Right forelimb (tissue), 1 donor: ENCODE measurements around the gene ZNF710.
"Not testable (repeated sequence)": the region's sequence is repeated elsewhere in the genome, so short reads cannot be mapped to it uniquely, and the experiment has no call there.

Source experiments
- DNase-seq: peaks from one replicate; pipeline ENCODE4 v3.0.0-alpha.2; 2018

Gene ZNF710

DNA sequence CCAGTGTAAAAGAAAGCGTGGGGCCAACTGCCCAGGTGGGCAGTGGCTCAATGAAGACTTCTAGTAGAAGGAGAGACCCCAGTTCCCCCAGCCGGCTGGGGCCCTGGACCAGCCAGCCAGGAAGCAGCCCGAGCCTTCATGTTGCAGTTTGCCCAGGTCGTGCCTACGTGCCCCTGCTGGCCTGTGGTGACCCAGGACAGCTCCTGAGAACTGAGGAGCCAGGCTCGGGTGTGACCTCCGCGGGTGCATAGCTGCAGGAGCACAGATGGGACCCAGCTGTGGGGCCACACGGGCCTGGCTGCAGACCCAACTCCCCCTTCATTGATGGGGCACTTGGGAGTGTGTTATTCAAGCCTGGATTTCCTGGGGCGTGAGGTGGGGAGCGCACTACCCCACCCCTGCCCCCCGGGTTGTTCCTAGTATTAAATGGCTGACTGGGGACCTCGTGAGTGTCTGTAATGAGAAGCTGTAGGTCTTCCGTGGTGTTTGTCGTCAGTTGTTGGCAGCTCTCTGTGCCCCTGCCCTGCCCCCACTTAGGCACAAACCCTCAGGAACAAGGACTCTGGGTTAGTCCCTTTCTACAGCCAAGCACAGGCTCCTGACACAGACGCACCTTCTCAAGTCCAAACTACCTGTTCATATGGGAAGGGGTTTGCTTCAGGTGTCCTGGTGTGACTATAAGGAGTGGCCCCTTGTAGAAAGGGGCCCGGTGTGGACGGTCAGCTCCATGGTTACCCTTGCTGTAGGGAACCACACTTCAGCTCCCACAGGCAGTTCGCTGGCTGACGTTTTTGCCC lies 62.0 kb downstream of the ZNF710 start:
- no peak for DNase-seq

DNA sequence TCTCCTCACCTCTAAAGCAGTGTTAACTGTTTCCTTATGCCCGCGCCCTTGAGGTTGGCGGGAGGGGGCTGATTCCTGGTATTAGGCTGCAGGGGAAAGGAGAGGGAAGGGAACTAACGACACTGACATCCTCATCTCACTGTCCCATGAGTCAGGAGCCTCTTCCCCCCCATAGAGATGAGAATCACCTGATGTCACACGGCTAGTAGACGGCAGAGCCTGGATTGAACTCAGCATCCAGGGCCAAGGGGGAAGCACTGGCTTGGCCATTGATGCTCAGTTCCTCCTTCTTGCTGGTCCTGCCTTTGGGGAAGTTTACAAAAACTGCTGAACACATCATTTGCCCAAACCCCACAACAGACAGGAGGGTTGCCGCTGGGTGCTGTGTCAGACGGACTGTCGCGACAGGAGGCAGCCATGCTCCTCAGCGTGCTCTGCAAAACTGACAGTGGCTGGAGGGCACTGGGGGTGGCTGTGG lies 62.7 kb downstream of the ZNF710 start:
- DNase-seq, result no peak

DNA sequence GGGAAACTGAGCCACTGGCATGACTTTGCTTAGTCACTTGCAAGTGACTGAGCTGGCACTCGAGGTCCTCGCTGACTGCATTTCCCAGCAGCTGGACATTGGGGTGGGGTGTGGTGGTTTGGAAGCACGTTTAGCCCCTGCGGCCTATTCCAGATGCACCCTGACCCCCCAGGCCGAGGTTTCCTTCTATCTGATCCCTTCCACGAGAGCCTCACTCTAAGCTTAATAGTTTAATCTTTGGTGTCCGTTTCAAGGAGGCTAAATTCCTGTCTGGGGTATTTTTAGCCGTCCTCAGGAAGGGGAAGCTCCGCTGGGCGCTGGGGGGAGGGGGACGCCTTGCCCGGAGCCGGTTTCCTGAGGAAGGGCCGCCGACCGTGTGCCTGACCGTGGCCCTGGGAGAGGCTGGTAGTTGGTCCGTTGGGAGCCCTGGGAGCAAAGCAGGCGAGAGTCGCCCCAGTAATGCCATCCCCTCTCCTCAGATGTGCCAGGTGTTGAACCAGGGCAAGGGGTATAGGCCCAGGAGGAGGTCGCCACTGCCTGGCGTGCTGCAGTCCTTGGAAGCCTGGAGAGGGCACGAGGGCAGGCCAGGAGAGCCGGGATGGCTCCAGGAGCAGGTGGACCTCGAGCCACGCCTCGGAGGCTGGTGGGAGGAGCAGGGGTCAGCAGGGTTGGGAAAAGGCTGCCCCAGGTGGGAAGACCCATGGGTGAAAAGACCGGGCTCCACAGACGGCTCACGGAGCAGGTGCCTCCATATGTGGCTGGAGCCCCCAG lies 64.0 kb downstream of the ZNF710 start:
- no peak for DNase-seq

DNA sequence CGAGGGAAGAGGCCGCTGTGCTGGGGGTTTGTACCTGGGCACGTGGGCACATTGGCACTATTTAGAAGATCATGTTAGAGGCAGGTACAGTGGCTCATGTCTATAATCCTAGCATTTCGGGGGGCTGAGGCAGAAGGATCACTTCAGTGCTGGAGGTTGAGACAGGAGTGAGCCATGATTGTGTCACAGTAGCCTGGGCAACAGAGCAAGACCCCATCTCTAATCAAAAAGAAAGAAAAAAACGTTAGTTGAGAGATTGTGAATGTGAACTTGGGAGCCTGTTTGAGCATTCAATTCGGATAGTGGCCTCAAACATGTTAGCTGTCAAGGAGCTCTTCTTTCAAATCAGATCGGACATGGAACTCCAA lies 64.5 kb downstream of the ZNF710 start:
- DNase-seq, result no peak

DNA sequence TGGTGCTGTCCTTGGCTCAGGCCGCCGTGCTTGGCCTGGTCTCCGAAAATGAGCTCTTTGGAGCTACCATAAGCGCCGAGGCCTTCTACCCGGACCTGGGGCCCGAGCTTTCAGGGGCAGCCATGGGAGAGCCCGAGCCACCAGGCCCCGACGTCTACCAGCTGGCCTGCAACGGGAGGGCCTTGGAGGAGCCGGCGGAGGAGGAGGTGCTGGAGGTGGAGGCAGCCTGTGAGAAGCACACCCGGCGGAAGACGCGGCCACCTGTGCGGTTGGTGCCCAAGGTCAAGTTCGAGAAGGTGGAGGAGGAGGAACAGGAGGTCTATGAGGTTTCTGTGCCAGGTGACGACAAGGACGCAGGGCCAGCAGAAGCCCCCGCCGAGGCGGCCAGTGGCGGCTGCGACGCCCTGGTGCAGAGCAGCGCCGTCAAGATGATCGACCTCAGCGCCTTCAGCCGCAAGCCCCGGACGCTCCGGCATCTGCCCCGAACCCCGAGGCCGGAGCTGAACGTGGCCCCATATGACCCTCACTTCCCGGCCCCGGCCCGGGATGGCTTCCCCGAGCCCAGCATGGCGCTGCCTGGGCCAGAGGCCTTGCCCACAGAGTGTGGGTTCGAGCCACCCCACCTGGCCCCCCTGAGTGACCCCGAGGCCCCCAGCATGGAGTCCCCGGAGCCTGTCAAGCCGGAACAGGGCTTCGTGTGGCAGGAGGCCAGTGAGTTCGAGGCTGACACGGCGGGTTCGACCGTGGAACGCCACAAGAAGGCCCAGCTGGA lies 66.2 kb downstream of the ZNF710 start:
- DNase-seq, result no peak

DNA sequence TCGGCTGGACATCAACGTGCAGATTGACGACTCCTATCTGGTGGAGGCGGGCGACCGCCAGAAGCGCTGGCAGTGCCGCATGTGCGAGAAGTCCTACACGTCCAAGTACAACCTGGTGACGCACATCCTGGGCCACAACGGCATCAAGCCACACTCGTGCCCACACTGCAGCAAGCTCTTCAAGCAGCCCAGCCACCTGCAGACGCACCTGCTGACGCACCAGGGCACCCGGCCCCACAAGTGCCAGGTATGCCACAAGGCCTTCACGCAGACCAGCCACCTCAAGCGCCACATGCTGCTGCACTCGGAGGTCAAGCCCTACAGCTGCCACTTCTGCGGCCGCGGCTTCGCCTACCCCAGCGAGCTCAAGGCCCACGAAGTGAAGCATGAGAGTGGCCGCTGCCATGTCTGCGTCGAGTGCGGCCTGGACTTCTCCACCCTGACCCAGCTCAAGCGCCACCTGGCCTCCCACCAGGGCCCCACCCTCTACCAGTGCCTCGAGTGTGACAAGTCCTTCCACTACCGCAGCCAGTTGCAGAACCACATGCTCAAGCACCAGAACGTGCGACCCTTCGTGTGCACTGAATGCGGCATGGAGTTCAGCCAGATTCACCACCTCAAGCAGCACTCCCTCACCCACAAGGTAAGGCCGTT lies 67.0 kb downstream of the ZNF710 start:
- DNase-seq, result no peak

DNA sequence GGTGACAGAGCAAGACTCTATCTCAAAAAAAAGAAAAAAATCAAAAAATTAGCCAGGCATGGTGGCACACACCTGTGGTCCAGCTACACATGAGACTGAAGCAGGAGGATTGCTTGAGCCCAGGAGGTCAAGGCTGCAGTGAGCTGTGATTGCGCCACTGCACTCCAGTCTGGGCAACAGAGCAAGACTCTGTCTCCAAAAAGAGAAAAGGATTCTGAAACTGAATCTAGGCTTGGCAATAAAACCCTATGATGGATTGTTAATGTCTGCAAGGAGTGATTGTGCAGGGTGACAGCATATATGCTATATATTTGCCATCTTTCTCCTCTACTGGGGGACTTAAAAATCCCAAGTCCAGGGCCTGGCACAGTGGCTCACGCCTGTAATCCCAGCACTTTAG lies 69.5 kb downstream of the ZNF710 start:
- DNase-seq, result not testable (repeated sequence)

DNA sequence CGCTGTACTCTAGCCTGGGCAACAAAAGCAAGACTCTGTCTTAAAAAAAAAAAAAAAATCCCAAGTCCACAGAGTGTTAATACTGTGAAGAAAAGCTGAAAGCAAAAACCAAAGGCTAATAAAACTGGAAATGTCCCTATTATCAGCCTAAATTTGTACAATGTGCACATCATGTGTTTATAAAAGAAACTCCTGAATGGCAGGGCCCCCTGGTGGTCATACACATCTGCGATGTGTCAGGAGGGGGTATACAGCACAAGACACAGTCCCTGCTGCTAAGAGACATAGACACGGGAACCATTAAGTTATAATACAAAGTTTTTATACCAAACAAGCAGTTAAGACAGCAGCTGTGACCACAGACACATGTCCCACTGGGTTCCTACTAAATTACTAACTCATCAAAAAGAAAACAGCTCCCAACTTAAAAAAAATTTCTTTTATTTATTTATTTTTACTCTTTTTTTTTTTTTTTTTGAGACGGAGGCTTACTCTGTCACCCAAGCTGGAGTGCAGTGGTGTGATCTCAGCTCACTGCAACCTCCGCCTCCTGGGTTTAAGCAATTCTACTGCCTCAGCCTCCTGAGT lies 70.2 kb downstream of the ZNF710 start:
- peak; percentile 84 for DNase-seq

DNA sequence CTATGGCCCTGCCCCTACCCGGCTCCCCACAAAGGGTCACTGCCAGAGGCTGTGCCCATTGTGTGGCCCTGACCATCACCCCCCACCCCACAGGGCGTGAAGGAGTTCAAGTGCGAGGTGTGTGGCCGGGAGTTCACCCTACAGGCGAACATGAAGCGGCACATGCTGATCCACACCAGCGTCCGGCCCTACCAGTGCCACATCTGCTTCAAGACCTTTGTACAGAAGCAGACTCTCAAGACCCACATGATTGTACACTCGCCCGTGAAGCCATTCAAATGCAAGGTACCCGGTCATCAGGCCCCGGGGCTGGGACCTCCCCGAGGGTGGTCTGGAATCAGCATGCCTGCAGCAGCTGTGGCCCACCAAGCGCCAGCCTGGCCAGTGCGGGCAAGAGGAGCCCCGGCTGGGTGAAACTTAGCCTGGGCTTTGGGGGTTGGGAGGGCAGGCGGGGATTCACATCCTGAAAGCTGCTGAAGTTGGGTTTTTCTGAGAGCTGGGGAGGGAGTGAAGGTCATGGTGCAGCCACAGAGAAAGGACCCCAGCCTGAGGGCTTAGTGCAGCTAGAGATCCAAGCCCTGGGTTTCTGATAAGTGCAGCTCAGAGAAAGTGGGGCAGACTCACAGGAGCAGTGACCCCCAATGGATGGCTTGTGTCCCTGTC lies 72.0 kb downstream of the ZNF710 start:
- DNase-seq, result no peak

DNA sequence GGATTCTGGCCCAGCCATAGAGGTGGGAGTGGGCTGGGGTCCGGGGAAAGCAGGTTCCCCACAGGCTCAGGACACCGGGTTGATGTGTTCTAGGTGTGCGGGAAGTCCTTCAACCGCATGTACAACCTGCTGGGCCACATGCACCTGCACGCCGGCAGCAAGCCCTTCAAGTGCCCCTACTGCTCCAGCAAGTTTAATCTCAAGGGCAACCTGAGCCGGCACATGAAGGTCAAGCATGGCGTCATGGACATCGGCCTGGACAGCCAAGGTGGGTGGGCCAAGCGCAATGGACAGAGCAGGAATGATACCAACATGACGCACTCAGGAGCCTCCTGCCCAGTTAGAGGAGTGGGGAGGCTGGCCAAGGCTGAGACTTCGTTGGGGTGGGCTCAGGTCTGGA lies 72.9 kb downstream of the ZNF710 start:
- DNase-seq, result no peak

DNA sequence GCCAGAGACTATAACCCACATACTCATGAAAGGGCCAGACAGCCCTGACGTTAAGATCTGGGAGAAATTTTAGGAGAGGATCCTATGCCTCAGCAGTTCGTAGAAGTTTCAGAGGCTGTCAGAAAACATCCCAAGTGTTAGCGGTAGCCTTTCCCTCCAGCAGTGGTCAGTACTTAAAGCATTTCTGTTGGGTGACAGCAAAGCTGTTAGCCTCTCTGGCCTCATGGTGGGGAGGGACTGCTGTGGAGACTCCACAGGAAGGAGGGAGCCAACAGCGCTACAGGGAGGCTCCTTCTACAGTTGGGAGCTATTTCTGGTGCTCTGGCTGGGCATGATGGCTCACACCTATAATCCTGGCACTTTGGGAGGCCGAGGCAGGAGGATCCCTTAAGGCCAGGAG lies 73.8 kb downstream of the ZNF710 start:
- no peak for DNase-seq

DNA sequence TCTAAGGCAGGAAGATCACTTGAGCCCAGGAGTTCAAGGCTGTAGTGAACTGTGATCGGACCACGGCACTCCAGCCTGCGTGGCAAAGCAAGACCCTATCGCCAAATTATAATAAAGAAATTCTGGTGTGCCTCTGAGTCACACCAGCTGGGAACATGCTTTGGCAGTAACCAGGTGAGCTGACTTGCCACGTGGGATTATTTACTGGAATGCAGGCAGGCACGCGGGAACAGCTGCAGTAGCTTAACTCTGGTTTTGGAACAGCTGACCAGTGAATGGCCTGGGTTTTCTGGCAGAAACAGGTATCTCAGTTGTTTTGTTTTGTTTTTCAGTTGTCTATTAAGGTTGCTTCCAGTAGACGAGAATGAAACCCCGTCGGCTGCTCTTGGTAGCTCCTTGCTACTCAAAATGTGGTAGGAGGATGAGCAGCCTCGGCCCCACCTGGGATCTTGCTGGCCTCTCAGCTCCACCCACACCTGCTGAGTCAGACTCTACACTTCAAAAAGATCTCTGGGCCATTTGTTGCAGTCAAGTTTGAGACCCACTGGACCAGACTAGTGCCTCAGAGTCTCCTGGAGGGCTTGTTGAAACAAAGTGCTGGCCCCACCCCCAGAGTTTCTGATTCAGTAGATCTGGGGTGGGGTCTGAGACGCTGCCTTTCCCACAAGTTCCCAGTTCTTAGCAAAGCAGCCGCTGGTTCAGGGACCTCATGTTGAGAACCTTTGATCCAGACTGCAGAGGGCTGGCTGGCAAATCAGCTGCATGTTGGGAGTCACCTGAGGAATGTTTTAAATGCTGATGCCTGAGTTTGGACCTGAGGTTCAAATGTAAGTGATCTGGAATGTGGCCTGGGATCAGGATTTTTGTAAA lies 74.5 kb downstream of the ZNF710 start:
- DNase-seq, result no peak

DNA sequence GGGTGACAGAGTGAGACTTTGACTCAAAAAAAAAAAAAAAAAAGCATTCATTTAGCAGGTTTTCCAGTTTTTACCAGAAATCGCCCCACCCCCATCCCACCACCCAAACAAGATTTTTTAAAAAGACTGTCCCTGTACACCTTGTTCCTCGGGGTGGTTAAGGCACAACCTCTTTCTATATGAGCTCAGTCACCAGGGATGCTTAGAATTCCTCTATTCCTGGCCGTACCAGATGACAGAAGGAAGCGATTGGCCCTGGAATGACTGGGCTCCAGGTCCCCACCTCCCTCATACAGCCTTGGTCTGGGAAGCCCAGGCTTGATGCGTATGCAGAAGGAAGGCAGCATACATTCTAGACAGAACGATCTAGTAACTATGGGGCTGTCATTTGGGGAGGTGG lies 75.6 kb downstream of the ZNF710 start:
- no peak for DNase-seq

DNA sequence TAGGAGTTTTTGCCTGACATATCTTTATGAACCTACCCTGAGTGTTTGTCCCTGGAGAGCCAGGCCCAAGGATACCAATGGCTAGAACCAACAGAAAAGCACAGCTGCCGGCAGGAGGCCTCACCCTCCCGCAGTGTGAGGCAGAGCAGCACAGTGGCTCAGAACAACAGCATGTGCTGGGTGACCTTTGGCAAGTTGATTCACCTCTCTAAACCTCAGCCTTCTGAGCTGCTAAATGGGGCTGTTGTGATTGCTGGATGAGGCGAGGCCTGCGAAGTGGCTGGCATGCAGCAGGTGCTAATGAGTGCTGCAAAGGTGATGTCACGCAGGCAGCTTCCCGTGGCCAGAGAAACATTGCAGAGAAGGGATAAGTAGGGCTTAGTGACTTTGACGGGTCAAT lies 77.8 kb downstream of the ZNF710 start:
- no peak for DNase-seq

DNA sequence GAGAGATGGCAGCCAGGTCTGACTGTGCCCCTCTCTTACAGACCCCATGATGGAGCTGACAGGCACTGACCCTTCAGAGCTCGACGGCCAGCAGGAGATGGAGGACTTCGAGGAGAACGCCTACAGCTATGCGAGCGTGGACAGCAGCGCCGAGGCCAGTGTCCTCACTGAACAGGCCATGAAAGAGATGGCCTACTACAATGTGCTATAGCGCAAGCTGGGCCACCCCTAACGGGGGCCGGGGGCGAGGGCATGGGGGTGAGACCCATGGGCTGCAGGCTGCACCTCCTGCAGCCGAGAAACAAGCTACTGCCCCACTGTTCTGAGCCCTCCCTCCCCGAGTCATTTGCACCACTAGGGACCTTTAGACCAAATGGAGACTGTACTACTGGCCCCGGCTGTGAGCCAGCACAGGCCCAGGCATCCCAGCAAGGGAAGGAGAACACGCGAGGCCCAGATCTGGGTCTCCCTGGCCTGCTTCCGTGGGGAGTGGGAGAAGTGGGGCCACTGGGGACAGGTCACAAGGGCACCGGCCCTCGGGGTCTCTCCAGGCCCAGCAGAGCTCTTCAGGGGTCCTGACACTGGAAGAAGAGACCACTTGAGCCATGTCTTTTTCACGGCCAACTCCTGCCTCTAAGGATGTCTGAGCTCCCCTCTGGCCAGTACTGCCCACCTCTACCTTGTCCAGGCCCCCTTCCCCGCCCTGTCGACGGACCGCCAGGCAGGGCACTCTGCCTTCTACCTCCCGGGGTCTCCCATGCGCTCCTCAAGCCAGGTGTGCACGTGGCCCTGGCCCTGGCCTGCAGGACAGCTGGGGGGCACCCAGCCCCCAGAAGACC lies 78.7 kb downstream of the ZNF710 start:
- no peak for DNase-seq

DNA sequence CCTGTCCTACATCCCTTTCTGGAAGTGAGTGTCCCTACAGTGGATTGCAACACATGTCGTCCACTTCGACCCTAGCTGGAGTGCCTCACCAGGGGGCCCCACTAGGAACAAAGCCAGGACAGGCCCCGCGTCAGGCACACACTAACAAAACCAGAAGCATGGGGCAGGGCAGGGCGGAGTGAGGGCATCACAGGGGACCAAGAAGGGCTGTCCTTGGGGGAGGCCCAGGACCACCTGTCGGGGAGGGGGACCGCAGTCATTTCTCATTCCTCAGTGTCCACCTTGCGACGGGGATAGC lies 79.3 kb downstream of the ZNF710 start:
- no peak for DNase-seq

DNA sequence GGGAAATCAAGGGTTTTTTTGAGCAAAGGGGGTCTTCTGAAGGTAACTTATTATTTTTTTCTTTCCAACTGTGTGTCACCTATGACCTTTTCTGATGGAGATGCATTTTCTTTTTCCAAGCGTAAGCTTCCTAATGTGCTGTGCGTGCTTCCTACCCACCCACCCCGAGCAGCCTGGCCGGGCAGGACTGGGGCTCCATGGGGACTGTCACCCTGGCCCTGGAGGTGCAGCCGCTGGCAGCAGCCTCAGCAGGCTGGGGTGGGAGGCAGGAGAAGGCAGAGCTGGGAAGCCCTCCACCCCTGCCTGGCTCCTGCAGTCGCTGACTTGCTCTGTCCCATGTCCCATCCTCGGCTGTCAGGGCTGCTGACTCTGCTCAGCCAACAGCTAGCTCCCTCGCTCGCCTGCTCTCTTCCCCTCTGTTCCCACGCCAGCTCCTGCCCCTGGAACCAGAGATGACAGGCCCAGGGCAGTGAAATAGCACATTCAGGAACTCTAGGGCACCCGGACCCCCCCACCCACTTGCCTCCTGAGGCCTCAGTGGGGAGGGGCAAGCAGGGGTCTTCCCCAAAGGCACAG lies 79.8 kb downstream of the ZNF710 start:
- no peak for DNase-seq

DNA sequence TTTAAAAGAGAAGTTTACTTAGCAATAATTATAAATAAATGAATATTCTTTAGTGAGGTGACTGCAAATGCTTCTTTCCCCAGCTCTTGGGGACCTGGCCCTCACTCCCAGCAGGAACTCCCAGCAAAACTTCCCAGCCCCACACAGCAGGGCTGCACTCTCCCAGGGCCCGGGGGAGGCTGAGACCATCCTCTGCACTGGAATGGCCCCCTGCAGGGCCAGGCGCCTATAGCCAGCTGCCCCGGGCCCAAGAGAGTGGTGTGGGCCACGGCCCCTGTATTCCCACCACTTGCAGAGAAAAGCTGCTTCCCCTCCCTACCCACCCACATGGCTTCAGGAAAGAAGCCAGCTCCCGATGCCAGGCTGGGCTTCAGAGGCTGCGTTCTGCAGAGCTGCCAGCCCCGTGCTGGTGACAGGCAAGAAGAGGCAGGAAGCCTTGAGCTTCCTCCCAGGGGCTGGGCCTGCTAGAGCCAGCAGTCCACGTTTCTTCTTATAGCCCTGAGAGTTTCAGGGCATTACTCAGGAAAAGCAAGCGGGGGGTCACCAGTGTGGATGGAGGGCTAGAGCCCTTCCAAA lies 81.1 kb downstream of the ZNF710 start:
- no peak for DNase-seq

DNA sequence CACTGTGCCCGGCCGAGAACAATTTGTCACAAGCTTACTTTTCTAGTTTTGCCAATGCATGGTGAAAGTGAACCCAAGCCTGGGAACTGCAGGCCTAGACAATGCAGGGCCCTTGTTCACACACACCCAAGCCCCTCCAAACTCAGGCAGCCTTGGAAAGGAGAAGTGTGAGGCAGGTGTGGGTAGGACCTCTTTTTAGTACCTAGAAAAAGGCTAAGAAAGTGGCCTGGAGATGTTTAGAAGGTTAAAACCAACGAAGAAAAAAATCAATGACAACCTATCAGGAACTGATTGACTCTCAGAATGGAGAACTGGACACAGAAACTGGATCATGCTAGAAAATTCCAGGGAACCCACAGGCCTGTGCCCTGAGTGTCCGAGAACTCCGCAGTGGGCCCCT lies 82.3 kb downstream of the ZNF710 start:
- DNase-seq, result no peak
